Spleen (tissue), 11 donors: Measurements from ENCODE around the gene CACNA2D2. TPM values are rescaled to one million over a fixed set of nuclear protein-coding genes. Genes with fewer than 3 reads are reported as not detected.
A peak's percentile ranks its signal among the peaks of the same experiment; 100 is the strongest.

ENCODE experiments used
- DNase-seq: peaks from one replicate; pipeline ENCODE4 v3.0.0-alpha.2; 2020
- H3K27ac ChIP-seq, 8 donors: fragments of 200-600 bp; sonication (generic) in 7 of 8; 1 replicate in 4 of 8; 2 replicates in 4 of 8; pipeline versions ENCODE4 v1.5.0 to v1.8.0; 2016 to 2021; ENCODE audit warnings: inconsistent platforms in 4 of 8, mild to moderate bottlenecking in 4 of 8, moderate library complexity in 1 of 8
- H3K27me3 ChIP-seq, 7 donors: fragments of 200-600 bp; sonication (generic) in 6 of 7; replicated peaks in 1 of 7; 1 replicate in 4 of 7; 2 replicates in 3 of 7; pipeline versions ENCODE4 v1.5.0 to v1.8.0; 2016 to 2021; ENCODE audit warnings: inconsistent platforms in 3 of 7, mild to moderate bottlenecking in 1 of 7
- H3K36me3 ChIP-seq, 6 donors: fragments of 200-600 bp; sonication (generic) in 5 of 6; 1 replicate in 4 of 6; 2 replicates in 2 of 6; pipeline versions ENCODE4 v1.5.0 to v1.8.0; 2016 to 2021; ENCODE audit warnings: inconsistent platforms in 2 of 6
- H3K4me1 ChIP-seq, 6 donors: fragments of 200-600 bp; sonication (generic) in 5 of 6; 1 replicate in 3 of 6; 2 replicates in 3 of 6; pipeline versions ENCODE4 v1.5.0 to v1.8.0; 2016 to 2021; ENCODE audit warnings: inconsistent platforms in 3 of 6
- H3K4me3 ChIP-seq, 8 donors: fragments of 200-600 bp; sonication (generic) in 7 of 8; 1 replicate in 4 of 8; 2 replicates in 4 of 8; pipeline versions ENCODE4 v1.5.0 to v1.8.0; 2016 to 2021; ENCODE audit warnings: inconsistent platforms in 4 of 8, mild to moderate bottlenecking in 4 of 8, moderate library complexity in 2 of 8
- H3K9me3 ChIP-seq, 8 donors: fragments of 200-600 bp; sonication (generic) in 7 of 8; 1 replicate in 4 of 8; 2 replicates in 4 of 8; pipeline versions ENCODE4 v1.5.0 to v1.8.0; 2016 to 2021; ENCODE audit warnings: inconsistent platforms in 4 of 8
- CTCF ChIP-seq, 11 experiments: fragments of 200-600 bp in 7 of 11; fragments of 450-650 bp in 4 of 11; sonication (generic) in 4 of 11; IDR thresholded peaks in 8 of 11; conservative IDR thresholded peaks in 3 of 11; 1 replicate in 7 of 11; 2 replicates in 4 of 11; pipeline versions ENCODE4 v1.4.0 to v1.8.0; 2016 to 2021; ENCODE audit warnings: antibody characterized with exemption in 11 of 11, inconsistent platforms in 4 of 11, mild to moderate bottlenecking in 1 of 11
- POLR2A ChIP-seq, 3 donors: fragments of 450-650 bp; IDR thresholded peaks; one replicate each; pipeline ENCODE4 v1.5.1; 2017; ENCODE audit warnings: antibody characterized with exemption in 3 of 3, mild to moderate bottlenecking in 1 of 3
- POLR2AphosphoS5 ChIP-seq, 3 donors: sonication (generic); formaldehyde crosslinking; IDR thresholded peaks; one replicate each; pipeline ENCODE4 v1.5.1; 2017; ENCODE audit warnings: antibody characterized with exemption in 3 of 3
- WGBS, 5 donors: extraction: QIAGEN DNeasy Blood & Tissue Kit in 3 of 5; methylation state at CpG; one replicate each; pipeline versions ENCODE4 v1.1.5 to v1.1.7; 2013 to 2018; 5-methylcytosine and 5-hydroxymethylcytosine counted together
- intact Hi-C: fragments of 100-400 bp; cut with DNase I; formaldehyde crosslinking; loops from one replicate; pipeline ENCODE4 v1.15.0; 2023; ENCODE audit warnings: low total_unique reads
- polyA plus RNA-seq, 3 donors: library from polyadenylated mRNA; stranded (reverse); fragments of 200-250 nt; gene quantifications; one replicate each; pipeline ENCODE4 v1.2.1, GENCODE V29; 2013
- total RNA-seq, 7 donors: library from RNA; depleted of rRNA in 3 of 7; stranded (reverse); fragments of >200 nt in 3 of 7; fragmentation: NEBNext Ultra II Directional in 4 of 7; extraction: Animal tissue kit (Norgen Biotek cat#: 25700) in 4 of 7; gene quantifications; one replicate each; pipeline versions ENCODE4 v1.1.0 to v1.2.1, GENCODE V29; 2016 to 2021
- donor health status: healthy with polysubstance abuse.
- donor health status: DM: no; HTN: no; CAD: no; lungs with moderate emphysema.
- donor health status: DM: no; HTN: no; CAD: no.
- donor health status: Bipolar disorder and iron deficiency.
- donor health status: healthy.
- donor health status: DM: no; HTN: no; CAD: no.
- donor health status: DM: yes; HTN: yes; CAD: no.

CACNA2D2 gene
- total and polyA plus RNA-seq, 10 donors = 0.24 to 3.2 (median 1.2) TPM

GRCh38 chr3:50381383-50381782 lies 122.1 kb downstream of the CACNA2D2 start:
- Histone ChIP-seq H3K4me3 (no peak overlapping the region), H3K4me1 (peaks cover 0 to 11% (median 2%) of the 10 kb centered on the region in 6 donors), H3K27me3 (no peaks in the 10 kb centered on the region), H3K36me3 (no peaks in the 10 kb centered on the region), H3K9me3 (no peaks in the 10 kb centered on the region), H3K27ac (peak overlapping the region in 1 of 8 donors; percentile 59)
- intact Hi-C loops = no loop called here
- DNase-seq = no peak
- 80 to 92% (median 87%) methylated on average over 4 of the region's 4 CpGs for WGBS, 5 donors
- TF ChIP-seq POLR2A (IDR thresholded peaks at IDR 0.05) (no peak), POLR2AphosphoS5 (IDR thresholded peaks at IDR 0.05) (no peak), CTCF (IDR thresholded peaks at IDR 0.05 in 8 of 11, conservative IDR thresholded peaks at IDR 0.05 in 3 of 11) (no peak)

DNA sequence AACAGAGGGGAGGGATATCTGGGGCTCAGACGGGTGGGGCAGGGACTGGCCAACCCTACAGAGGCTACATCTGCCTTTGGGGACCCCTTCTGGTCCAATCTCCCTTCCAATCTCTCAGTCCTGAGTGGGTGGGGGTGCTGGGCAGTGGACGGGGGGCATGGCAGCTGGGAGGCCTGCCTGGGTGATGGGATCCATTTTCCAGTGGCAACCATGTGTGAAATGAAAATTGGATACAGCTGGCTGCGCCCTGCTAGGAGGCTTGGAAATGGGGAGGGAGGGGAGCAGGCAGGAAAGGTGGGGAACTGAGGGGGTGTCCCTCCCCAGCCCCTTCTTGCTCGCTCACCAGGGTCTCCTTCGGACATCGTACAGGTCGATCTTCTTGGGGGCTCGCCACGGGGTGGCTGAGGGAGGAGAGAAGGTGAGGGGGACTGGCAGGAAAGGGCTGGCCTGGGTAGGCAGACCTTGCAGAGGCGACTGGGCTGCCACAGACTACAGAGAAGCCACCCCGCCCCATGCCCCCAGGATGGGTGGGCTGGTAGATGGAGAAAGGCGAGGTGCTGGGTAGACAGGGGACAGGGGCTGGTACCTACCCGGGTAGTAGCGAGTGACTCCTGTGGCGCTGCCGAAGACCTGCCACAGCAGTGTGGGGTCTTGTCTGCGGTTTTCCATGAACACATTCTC lies 122.9 kb downstream of the CACNA2D2 start:
- no peak for DNase-seq
- intact Hi-C loops = no loop called here
- Histone ChIP-seq H3K9me3 (no peaks in the 10 kb centered on the region), H3K4me3 (no peak overlapping the region), H3K27ac (peak overlapping the region in 1 of 8 donors; percentile 59), H3K36me3 (no peaks in the 10 kb centered on the region), H3K4me1 (peaks cover 0 to 11% (median 2%) of the 10 kb centered on the region in 6 donors), H3K27me3 (no peaks in the 10 kb centered on the region)
- no peak for TF ChIP-seq CTCF (IDR thresholded peaks at IDR 0.05 in 8 of 11, conservative IDR thresholded peaks at IDR 0.05 in 3 of 11)
- TF ChIP-seq POLR2A (IDR thresholded peaks at IDR 0.05) = no peak
- no peak for TF ChIP-seq POLR2AphosphoS5 (IDR thresholded peaks at IDR 0.05)
- WGBS, 5 donors = 85 to 95% (median 91%) methylated on average over 14 to 17 of the region's 17 CpGs

- no peak for DNase-seq
- no peak overlapping the region for H3K27ac ChIP-seq
- no peak overlapping the region for H3K4me3 ChIP-seq
- H3K36me3 ChIP-seq = no peaks in the 10 kb centered on the region
- intact Hi-C loops = no loop called here
- H3K27me3 ChIP-seq = no peaks in the 10 kb centered on the region
- H3K9me3 ChIP-seq = no peaks in the 10 kb centered on the region
- H3K4me1 ChIP-seq = peaks cover 0 to 11% (median 2%) of the 10 kb centered on the region in 6 donors
- 86 to 95% (median 92%) methylated on average over 14 to 17 of the region's 17 CpGs for WGBS, 5 donors
- TF ChIP-seq POLR2A (IDR thresholded peaks at IDR 0.05) (no peak), CTCF (IDR thresholded peaks at IDR 0.05 in 8 of 11, conservative IDR thresholded peaks at IDR 0.05 in 3 of 11) (no peak), POLR2AphosphoS5 (IDR thresholded peaks at IDR 0.05) (no peak)
These were observed 124.7 kb downstream of the CACNA2D2 start for GRCh38 chr3:50378757-50379156.

- H3K4me3 ChIP-seq = no peak overlapping the region
- no peak for DNase-seq
- WGBS, 5 donors = 80 to 92% (median 83%) methylated on average over 6 of the region's 6 CpGs
- no peak overlapping the region for H3K27ac ChIP-seq
- TF ChIP-seq POLR2A (IDR thresholded peaks at IDR 0.05) = no peak
- no peaks in the 10 kb centered on the region for H3K36me3 ChIP-seq
- intact Hi-C loops = no loop called here
- no peaks in the 10 kb centered on the region for H3K9me3 ChIP-seq
- peaks cover 0 to 2% (median 0%) of the 10 kb centered on the region in 7 donors for H3K27me3 ChIP-seq
- peaks cover 0 to 6% (median under 1%) of the 10 kb centered on the region in 6 donors for H3K4me1 ChIP-seq
These were observed 125.4 kb downstream of the CACNA2D2 start for GRCh38 chr3:50378024-50378423.
